SU-DHL-6 (cell line): ENCODE data around the gene SIRPD.

ENCODE experiments used
- CTCF ChIP-seq: fragments of 200-600 bp; sonication (generic); IDR thresholded peaks from one replicate; pipeline ENCODE4 v1.5.1; 2017; ENCODE audit warnings: antibody characterized with exemption, mild to moderate bottlenecking, low read length, moderate library complexity; ENCODE audit not compliant: insufficient read depth, poor library complexity, severe bottlenecking
- EZH2phosphoT487 ChIP-seq: fragments of 200-600 bp; sonication (generic), shearing (Covaris generic); conservative IDR thresholded peaks from 2 replicates; pipeline ENCODE4 v1.6.1; 2018; ENCODE audit warnings: mild to moderate bottlenecking, antibody characterized with exemption, low read length, moderate library complexity, mixed read lengths

GRCh38 chr20:1496930-1497329, 60.6 kb downstream of the SIRPD start:
- TF ChIP-seq CTCF (no peak), EZH2phosphoT487 (no peak)
